IMR-90 (cell line): ENCODE measurements around the gene KMT2C. TPM values are rescaled to one million over a fixed set of nuclear protein-coding genes. Genes with fewer than 3 reads are reported as not detected.

ENCODE experiments used
- ATAC-seq: fragments of 200-7000 bp; cut with Tn5 transposase; 2 replicates; pipeline ENCODE4 v1.9.1; 2020; ENCODE audit warnings: low read depth, mild to moderate bottlenecking, moderate library complexity
- BruUV-seq: library from RNA; stranded (reverse); fragments of 400-500 nt; replicated peaks from 2 replicates; lab custom pipeline; 2021; lab: Mats Ljungman, UMichigan
- CTCF ChIA-PET: fragments of 300-600 bp; formaldehyde crosslinking; extraction: SDS; loops from one replicate; lab custom pipeline; 2021; ENCODE audit warnings: antibody characterized with exemption; lab: Yijun Ruan, JAX
- POLR2A ChIA-PET: fragments of 300-600 bp; sonication (Branson Sonifier 250); formaldehyde crosslinking; loops from one replicate; lab custom pipeline; 2022; ENCODE audit warnings: antibody characterized with exemption; ENCODE audit not compliant: unreplicated experiment; lab: Charles Lee
- DNase-seq: peaks from one replicate; pipeline ENCODE4 v3.0.0; 2013
- H2AFZ ChIP-seq: replicated peaks from 2 replicates; pipeline ENCODE3; 2013; ENCODE audit warnings: low read length, mild to moderate bottlenecking; ENCODE audit not compliant: poor library complexity
- H2AK5ac ChIP-seq: 2 replicates; pipeline ENCODE4 v1.6.1; 2013; ENCODE audit warnings: low read depth, low read length, inconsistent platforms
- H2AK9ac ChIP-seq: replicated peaks from 2 replicates; pipeline ENCODE3; 2013; ENCODE audit warnings: mild to moderate bottlenecking, low read depth, low read length, moderate library complexity; ENCODE audit not compliant: poor library complexity
- H2BK120ac ChIP-seq: 2 replicates; pipeline ENCODE4 v1.6.1; 2013; ENCODE audit warnings: low read depth, low read length, inconsistent platforms
- H2BK15ac ChIP-seq: 3 replicates; pipeline ENCODE4 v1.6.1; 2013; ENCODE audit warnings: low read depth, low read length, inconsistent platforms
- H2BK20ac ChIP-seq: 2 replicates; pipeline ENCODE4 v1.6.1; 2013; ENCODE audit warnings: low read depth, mild to moderate bottlenecking, inconsistent platforms, low read length, moderate library complexity
- H2BK5ac ChIP-seq: 2 replicates; pipeline ENCODE4 v1.6.1; 2013; ENCODE audit warnings: mild to moderate bottlenecking, low read depth, low read length, inconsistent platforms; ENCODE audit not compliant: poor library complexity, severe bottlenecking
- H3K14ac ChIP-seq: replicated peaks from 2 replicates; pipeline ENCODE4 v1.6.1; 2013; ENCODE audit warnings: low read depth, low read length, inconsistent platforms
- H3K18ac ChIP-seq: 2 replicates; pipeline ENCODE4 v1.6.1; 2013; ENCODE audit warnings: low read depth, low read length, control low read depth
- H3K23ac ChIP-seq: 2 replicates; pipeline ENCODE4 v1.6.1; 2013; ENCODE audit warnings: low read depth, low read length, inconsistent platforms
- H3K27ac ChIP-seq: 2 replicates; pipeline ENCODE4 v1.5.1; 2013; ENCODE audit warnings: mild to moderate bottlenecking, control low read depth, low read length; ENCODE audit not compliant: insufficient read depth
- H3K27me3 ChIP-seq: 2 replicates; pipeline ENCODE4 v1.6.1; 2013; ENCODE audit warnings: low read length; ENCODE audit not compliant: control insufficient read depth, insufficient read depth
- H3K36me3 ChIP-seq: 2 replicates; pipeline ENCODE4 v1.6.1; 2013; ENCODE audit warnings: low read length, mixed read lengths; ENCODE audit not compliant: control insufficient read depth, insufficient read depth
- H3K4ac ChIP-seq: 2 replicates; pipeline ENCODE4 v1.6.1; 2013; ENCODE audit warnings: low read depth, low read length, inconsistent platforms
- H3K4me1 ChIP-seq: 2 replicates; pipeline ENCODE4 v1.6.1; 2013; ENCODE audit warnings: low read length, mixed read lengths; ENCODE audit not compliant: control insufficient read depth, insufficient read depth
- H3K4me2 ChIP-seq: 2 replicates; pipeline ENCODE4 v1.6.1; 2013; ENCODE audit warnings: low read depth, mild to moderate bottlenecking, control low read depth, low read length, moderate library complexity
- H3K4me3 ChIP-seq: 2 replicates; pipeline ENCODE4 v1.5.1; 2013; ENCODE audit warnings: low read depth, mild to moderate bottlenecking, control low read depth, low read length, moderate library complexity; ENCODE audit not compliant: insufficient read depth
- H3K56ac ChIP-seq: 2 replicates; pipeline ENCODE4 v1.6.1; 2013; ENCODE audit warnings: low read length, inconsistent platforms; ENCODE audit not compliant: insufficient read depth; ENCODE audit errors: extremely low read depth
- H3K79me1 ChIP-seq, 2 experiments: 2 replicates each; pipeline ENCODE4 v1.6.1; 2013; ENCODE audit warnings: low read length in 2 of 2, inconsistent platforms in 1 of 2, low read depth in 1 of 2
- H3K9ac ChIP-seq: 2 replicates; pipeline ENCODE4 v1.6.1; 2013; ENCODE audit warnings: low read depth, low read length, control low read depth
- H3K9me1 ChIP-seq: 2 replicates; pipeline ENCODE4 v1.6.1; 2013; ENCODE audit warnings: low read length, inconsistent platforms; ENCODE audit not compliant: insufficient read depth
- H3K9me3 ChIP-seq: 2 replicates; pipeline ENCODE4 v1.6.1; 2013; ENCODE audit warnings: low read length; ENCODE audit not compliant: control insufficient read depth, insufficient read depth
- H4K20me1 ChIP-seq: 2 replicates; pipeline ENCODE4 v1.6.1; 2013; ENCODE audit warnings: low read length, inconsistent platforms; ENCODE audit not compliant: insufficient read depth
- H4K5ac ChIP-seq: 2 replicates; pipeline ENCODE4 v1.6.1; 2013; ENCODE audit warnings: mild to moderate bottlenecking, low read depth, low read length, control low read depth
- H4K8ac ChIP-seq, 2 experiments: 2 replicates each; pipeline ENCODE4 v1.6.1; 2013; ENCODE audit warnings: low read depth in 2 of 2, low read length in 2 of 2, control low read depth in 1 of 2, inconsistent platforms in 1 of 2
- H4K91ac ChIP-seq: 2 replicates; pipeline ENCODE4 v1.6.1; 2013; ENCODE audit warnings: low read depth, low read length, inconsistent platforms; ENCODE audit not compliant: insufficient read depth
- CEBPB ChIP-seq: IDR thresholded peaks from 2 replicates; pipeline ENCODE4 v1.6.1; 2012; ENCODE audit warnings: low read depth, low read length, improper control_type of control experiment
- CHD1 ChIP-seq: IDR thresholded peaks from 2 replicates; pipeline ENCODE4 v1.6.1; 2012; ENCODE audit warnings: low read depth, low read length, improper control_type of control experiment
- FOS ChIP-seq: fragments of 150-350 bp; IDR thresholded peaks from 2 replicates; pipeline ENCODE4 v1.6.1; 2016; ENCODE audit warnings: low read depth, low read length
- MAFK ChIP-seq: IDR thresholded peaks from 2 replicates; pipeline ENCODE4 v1.6.1; 2012; ENCODE audit warnings: low read depth, low read length, improper control_type of control experiment
- MXI1 ChIP-seq: IDR thresholded peaks from 2 replicates; pipeline ENCODE4 v1.6.1; 2012; ENCODE audit warnings: low read depth, mild to moderate bottlenecking, low read length, moderate library complexity, borderline replicate concordance
- POLR2A ChIP-seq: IDR thresholded peaks from 2 replicates; pipeline ENCODE4 v1.6.1; 2012; ENCODE audit warnings: mild to moderate bottlenecking, low read depth, low read length
- RAD21 ChIP-seq: IDR thresholded peaks from 2 replicates; pipeline ENCODE4 v1.6.1; 2012; ENCODE audit warnings: low read length, improper control_type of control experiment
- RCOR1 ChIP-seq: IDR thresholded peaks from 2 replicates; pipeline ENCODE4 v1.6.1; 2012; ENCODE audit warnings: mild to moderate bottlenecking, low read length, improper control_type of control experiment; ENCODE audit not compliant: insufficient replicate concordance
- RFX5 ChIP-seq: IDR thresholded peaks from 2 replicates; pipeline ENCODE4 v1.8.0; 2012; ENCODE audit warnings: low read depth, mild to moderate bottlenecking, low read length, moderate library complexity
- SMC3 ChIP-seq: fragments of 150-350 bp; IDR thresholded peaks from 2 replicates; pipeline ENCODE4 v1.6.1; 2016; ENCODE audit warnings: low read depth, mild to moderate bottlenecking, antibody characterized with exemption, low read length, moderate library complexity
- WGBS, 2 experiments: methylation state at CpG; one replicate each; pipeline versions ENCODE4 v1.1.5 to v1.1.7; 2013; ENCODE audit warnings: missing lambda C conversion rate in 2 of 2; ENCODE audit not compliant: insufficient read length in 1 of 2; ENCODE audit errors: extremely low coverage in 2 of 2; 5-methylcytosine and 5-hydroxymethylcytosine counted together
- dilution Hi-C: fragments of 300-500 bp; cut with HindIII; formaldehyde crosslinking; loops from one replicate; pipeline ENCODE4 v1.14.3; 2018; ENCODE audit warnings: low sequenced_read_pairs; ENCODE audit not compliant: unreplicated experiment
- in situ Hi-C: fragments of 300-500 bp; cut with MboI; formaldehyde crosslinking; loops from 3 replicates; pipeline ENCODE4 v1.14.3; 2019; ENCODE audit warnings: low sequenced_read_pairs, inconsistent platforms, mixed read lengths
- intact Hi-C: fragments of 100-400 bp; cut with micrococcal nuclease; formaldehyde crosslinking; loops from 2 replicates; pipeline ENCODE4 v1.10.0; 2022
- polyA plus RNA-seq, 3 experiments: library from polyadenylated mRNA; depleted of rRNA; stranded (reverse); fragments of >200 nt; gene quantifications; 2 replicates each; pipeline ENCODE4 v1.2.3, GENCODE V29; 2012; ENCODE audit warnings: low replicate concordance in 1 of 3
- total RNA-seq: library from RNA; depleted of rRNA; stranded (reverse); fragments of >200 nt; gene quantifications from 2 replicates; pipeline ENCODE4 v1.2.3, GENCODE V29; 2012
- TF ChIP-seq, protein P1 (sequence below): fragments of 150-350 bp; IDR thresholded peaks from 2 replicates; pipeline ENCODE4 v1.6.1; 2016; ENCODE audit warnings: low read depth, mild to moderate bottlenecking, low read length, moderate library complexity, borderline replicate concordance
- TF ChIP-seq, protein P2 (sequence below): conservative IDR thresholded peaks from 2 replicates; pipeline ENCODE4 v1.5.1; 2012; ENCODE audit warnings: mild to moderate bottlenecking, low read depth, low read length, improper control_type of control experiment

Gene KMT2C
- total and polyA plus RNA-seq, 2 of the 4 experiments (the other 2 are of a cell fraction): 8.0 to 23.3 TPM

DNA sequence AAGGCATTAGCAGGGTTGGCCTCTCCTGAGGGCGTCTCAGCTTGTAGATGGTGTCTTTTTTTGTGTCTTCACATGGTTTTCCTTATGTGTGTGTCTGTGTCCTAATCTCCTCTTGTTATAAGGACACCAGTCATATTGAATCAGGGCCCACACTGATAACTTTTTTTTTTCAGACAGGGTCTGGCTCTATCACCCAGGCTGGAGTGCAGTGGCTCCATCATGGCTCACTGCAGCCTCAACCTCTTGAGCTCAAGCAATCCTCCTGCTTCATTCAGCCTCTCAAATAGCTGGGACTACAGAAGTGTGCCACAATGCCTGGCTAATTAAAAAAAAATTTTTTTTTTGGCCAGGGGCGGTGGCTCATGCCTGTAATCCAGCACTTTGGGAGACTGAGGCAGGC lies 41.3 kb upstream of the KMT2C start:
- no peak overlapping the region for H3K4me2 ChIP-seq
- TF ChIP-seq RFX5 (no peak), SMC3 (no peak), CHD1 (no peak), CEBPB (no peak), POLR2A (no peak), RAD21 (no peak), RCOR1 (no peak), FOS (no peak), MXI1 (no peak), MAFK (no peak)
- TF ChIP-seq, protein P1, sequence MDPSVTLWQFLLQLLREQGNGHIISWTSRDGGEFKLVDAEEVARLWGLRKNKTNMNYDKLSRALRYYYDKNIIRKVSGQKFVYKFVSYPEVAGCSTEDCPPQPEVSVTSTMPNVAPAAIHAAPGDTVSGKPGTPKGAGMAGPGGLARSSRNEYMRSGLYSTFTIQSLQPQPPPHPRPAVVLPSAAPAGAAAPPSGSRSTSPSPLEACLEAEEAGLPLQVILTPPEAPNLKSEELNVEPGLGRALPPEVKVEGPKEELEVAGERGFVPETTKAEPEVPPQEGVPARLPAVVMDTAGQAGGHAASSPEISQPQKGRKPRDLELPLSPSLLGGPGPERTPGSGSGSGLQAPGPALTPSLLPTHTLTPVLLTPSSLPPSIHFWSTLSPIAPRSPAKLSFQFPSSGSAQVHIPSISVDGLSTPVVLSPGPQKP: no peak
- TF ChIP-seq, protein P2, sequence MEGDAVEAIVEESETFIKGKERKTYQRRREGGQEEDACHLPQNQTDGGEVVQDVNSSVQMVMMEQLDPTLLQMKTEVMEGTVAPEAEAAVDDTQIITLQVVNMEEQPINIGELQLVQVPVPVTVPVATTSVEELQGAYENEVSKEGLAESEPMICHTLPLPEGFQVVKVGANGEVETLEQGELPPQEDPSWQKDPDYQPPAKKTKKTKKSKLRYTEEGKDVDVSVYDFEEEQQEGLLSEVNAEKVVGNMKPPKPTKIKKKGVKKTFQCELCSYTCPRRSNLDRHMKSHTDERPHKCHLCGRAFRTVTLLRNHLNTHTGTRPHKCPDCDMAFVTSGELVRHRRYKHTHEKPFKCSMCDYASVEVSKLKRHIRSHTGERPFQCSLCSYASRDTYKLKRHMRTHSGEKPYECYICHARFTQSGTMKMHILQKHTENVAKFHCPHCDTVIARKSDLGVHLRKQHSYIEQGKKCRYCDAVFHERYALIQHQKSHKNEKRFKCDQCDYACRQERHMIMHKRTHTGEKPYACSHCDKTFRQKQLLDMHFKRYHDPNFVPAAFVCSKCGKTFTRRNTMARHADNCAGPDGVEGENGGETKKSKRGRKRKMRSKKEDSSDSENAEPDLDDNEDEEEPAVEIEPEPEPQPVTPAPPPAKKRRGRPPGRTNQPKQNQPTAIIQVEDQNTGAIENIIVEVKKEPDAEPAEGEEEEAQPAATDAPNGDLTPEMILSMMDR: no peak
- CTCF ChIA-PET: no interaction called here
- BruUV-seq: no TSS peak
- no peak overlapping the region for H2BK5ac ChIP-seq
- H4K20me1 ChIP-seq: no peaks in the 10 kb centered on the region
- no peak overlapping the region for H2AK5ac ChIP-seq
- H3K4me1 ChIP-seq: no peaks in the 10 kb centered on the region
- H2AK9ac ChIP-seq: no peak overlapping the region
- no peak overlapping the region for H4K91ac ChIP-seq
- no peak overlapping the region for H2BK120ac ChIP-seq
- no peaks in the 10 kb centered on the region for H3K27me3 ChIP-seq
- H3K18ac ChIP-seq: no peak overlapping the region
- H3K9me3 ChIP-seq: no peaks in the 10 kb centered on the region
- no peak overlapping the region for H2AFZ ChIP-seq
- no peak overlapping the region for H3K9ac ChIP-seq
- no peak overlapping the region for H3K56ac ChIP-seq
- H4K5ac ChIP-seq: no peak overlapping the region
- no peak overlapping the region for H4K8ac ChIP-seq
- POLR2A ChIA-PET: no interaction called here
- no peak overlapping the region for H2BK15ac ChIP-seq
- no peaks in the 10 kb centered on the region for H3K36me3 ChIP-seq
- DNase-seq (no peak), ATAC-seq (no peak)
- no peak overlapping the region for H3K27ac ChIP-seq
- dilution Hi-C loops (no loop called here), intact Hi-C loops (no loop called here), in situ Hi-C loops (no loop called here)
- H3K79me1 ChIP-seq: no peaks in the 10 kb centered on the region
- no peak overlapping the region for H2BK20ac ChIP-seq
- no peak overlapping the region for H3K14ac ChIP-seq
- H3K4me3 ChIP-seq: no peak overlapping the region
- no peaks in the 10 kb centered on the region for H3K9me1 ChIP-seq
- 60% methylated on average over 1 of the region's 2 CpGs; no CpG with 5 or more reads in 1 of the 2 experiments for WGBS, 2 experiments
- H3K4ac ChIP-seq: no peak overlapping the region
- no peak overlapping the region for H3K23ac ChIP-seq
